ENCODE measurements around the gene NRL. TPM values are rescaled to one million over a fixed set of nuclear protein-coding genes. Genes with fewer than 3 reads are reported as not detected.

NRL gene
- total RNA-seq, 1 experiment from 2014 or later: 2.5 TPM

- H4K20me1 ChIP-seq (ENCODE audit: control insufficient read depth, insufficient read depth, insufficient read length): no peaks in the 10 kb centered on the region
- H3K23ac ChIP-seq (ENCODE audit: insufficient read length, low read depth, low read length): no peak overlapping the region
- H2AFZ ChIP-seq (ENCODE audit: low read length): no peak overlapping the region
- no peaks in the 10 kb centered on the region for H3K27me3 ChIP-seq (ENCODE audit: insufficient read depth, low read length)
- H3K4me1 ChIP-seq (ENCODE audit: insufficient read depth, low read length): no peaks in the 10 kb centered on the region
- H4K8ac ChIP-seq (replicated peaks; ENCODE audit: insufficient read length, low read depth, low read length): no peak overlapping the region
- no peak overlapping the region for H3T11ph ChIP-seq (ENCODE audit: low read length)
- no peaks in the 10 kb centered on the region for H3K79me1 ChIP-seq (ENCODE audit: insufficient read depth, low read depth, low read length, poor library complexity, severe bottlenecking)
- no peak for DNase-seq
- no peak overlapping the region for H4K5ac ChIP-seq (ENCODE audit: insufficient read length, low read depth, low read length)
- no peak overlapping the region for H2BK120ac ChIP-seq (ENCODE audit: low read depth, low read length, poor library complexity, severe bottlenecking)
- no peak overlapping the region for H3K9ac ChIP-seq (ENCODE audit: extremely low read depth, insufficient read length, low read length)
- no peak overlapping the region for H4K91ac ChIP-seq (ENCODE audit: insufficient read length, low read depth, low read length)
- H3K36me3 Mint-ChIP-seq (ENCODE audit: insufficient read depth in 1 of 3, low read depth in 3 of 3): peaks cover 30 to 64% (median 61%) of the 10 kb centered on the region in 3 experiments
- no peak overlapping the region for H2AK5ac ChIP-seq (ENCODE audit: insufficient read length, low read length)
- no peaks in the 10 kb centered on the region for H3K79me2 ChIP-seq (ENCODE audit: insufficient read depth, low read length)
- no peak overlapping the region for H2BK5ac ChIP-seq (ENCODE audit: insufficient read length, low read length)
- no peaks in the 10 kb centered on the region for H3K23me2 ChIP-seq (ENCODE audit: insufficient read length, low read depth, low read length, poor library complexity, severe bottlenecking)
- no peak overlapping the region for H3K56ac ChIP-seq (ENCODE audit: insufficient read length, low read depth, low read length)
- peak overlapping the region in 1 of 3 experiments; percentile 79; a peak in 2 of 7 replicates for H3K27ac Mint-ChIP-seq
- H3K9me3 ChIP-seq (ENCODE audit: control insufficient read depth, low read depth, low read length): no peaks in the 10 kb centered on the region
- H2BK20ac ChIP-seq (ENCODE audit: low read depth, low read length, poor library complexity, severe bottlenecking): no peak overlapping the region
- H3K4me2 ChIP-seq (ENCODE audit: insufficient read depth, insufficient read length, low read length): no peak overlapping the region
- no CpG with 5 or more reads among the region's 11 CpGs for WGBS (ENCODE audit: extremely low coverage, insufficient read length, low lambda C conversion rate)
- no peak overlapping the region for H2BK12ac ChIP-seq (ENCODE audit: insufficient read length, low read depth, low read length)
- H2BK15ac ChIP-seq (ENCODE audit: low read depth, low read length): no peak overlapping the region
- TF ChIP-seq CTCF (conservative IDR thresholded peaks at IDR 0.05): no peak
- H3K18ac ChIP-seq (ENCODE audit: insufficient read length, low read depth, low read length): no peak overlapping the region
- H3K27ac ChIP-seq (ENCODE audit: insufficient read length, low read depth, low read length): no peak overlapping the region
- peaks cover 11 to 13% of the 10 kb centered on the region in 2 experiments for H3K4me1 Mint-ChIP-seq
- no peak overlapping the region for H3K14ac ChIP-seq (ENCODE audit: insufficient read depth, low read length)
- H3K4me3 Mint-ChIP-seq: no peak overlapping the region; a peak in 1 of 5 replicates
- no peak overlapping the region for H3K4ac ChIP-seq (ENCODE audit: low read depth, low read length)
- H3K27me3 Mint-ChIP-seq (ENCODE audit: low read depth): no peaks in the 10 kb centered on the region; the same call in 1 of the 2 replicates
- H3K9me3 Mint-ChIP-seq: no peaks in the 10 kb centered on the region
Measured at GRCh38 chr14:24159777-24160498, 45.2 kb upstream of the NRL start.

Measured in H9 (cell line).